Ascending aorta (tissue), 2 donors: Measurements from ENCODE around the gene C18orf63. TPM values are rescaled to one million over a fixed set of nuclear protein-coding genes. Genes with fewer than 3 reads are reported as not detected.
"Not testable (repeated sequence)": the region's sequence is repeated elsewhere in the genome, so short reads cannot be mapped to it uniquely, and the experiment has no call there.

Experiments
- DNase-seq, 2 donors: peaks; one replicate each; pipeline ENCODE4 v3.0.0-alpha.2; 2019; ENCODE audit warnings: low spot score in 2 of 2
- H3K27ac ChIP-seq, 2 donors: fragments of 200-600 bp; sonication (generic); one replicate each; pipeline ENCODE4 v1.5.1; 2016 to 2017; ENCODE audit warnings: mild to moderate bottlenecking in 1 of 2
- H3K27me3 ChIP-seq: fragments of 200-600 bp; sonication (generic); one replicate; pipeline ENCODE4 v1.5.1; 2017
- H3K36me3 ChIP-seq, 2 donors: fragments of 200-600 bp; sonication (generic); one replicate each; pipeline ENCODE4 v1.5.1; 2016
- H3K4me1 ChIP-seq, 2 donors: fragments of 200-600 bp; sonication (generic); one replicate each; pipeline ENCODE4 v1.5.1; 2016 to 2017; ENCODE audit warnings: mild to moderate bottlenecking in 1 of 2
- H3K4me3 ChIP-seq, 2 donors: fragments of 200-600 bp; sonication (generic); one replicate each; pipeline ENCODE4 v1.5.1; 2016 to 2017; ENCODE audit warnings: mild to moderate bottlenecking in 1 of 2
- H3K9me3 ChIP-seq, 2 donors: fragments of 200-600 bp; sonication (generic); one replicate each; pipeline ENCODE4 v1.5.1; 2016
- intact Hi-C: fragments of 100-400 bp; cut with DNase I; formaldehyde crosslinking; loops from one replicate; pipeline ENCODE4 v1.15.1; 2023
- total RNA-seq: library from RNA; depleted of rRNA; stranded (reverse); fragments of >200 nt; gene quantifications from one replicate; pipeline ENCODE4 v1.1.0, GENCODE V29; 2016
- TF ChIP-seq, protein P1 (sequence below), 3 experiments: fragments of 200-600 bp in 2 of 3; fragments of 450-650 bp in 1 of 3; sonication (generic) in 2 of 3; IDR thresholded peaks; one replicate each; pipeline ENCODE4 v1.5.1; 2016 to 2019; ENCODE audit warnings: antibody characterized with exemption in 3 of 3, mild to moderate bottlenecking in 1 of 3, moderate library complexity in 1 of 3

C18orf63 gene
- total RNA-seq, 1 donor from 2014 or later, result not detected

- H3K4me1 ChIP-seq, result no peaks in the 10 kb centered on the region
- no peaks in the 10 kb centered on the region for H3K9me3 ChIP-seq
- H3K36me3 ChIP-seq, result no peaks in the 10 kb centered on the region
- H3K4me3 ChIP-seq, result no peak overlapping the region
- no peak for DNase-seq
- intact Hi-C loops, result no loop called here
- H3K27me3 ChIP-seq, result no peaks in the 10 kb centered on the region
- TF ChIP-seq, protein P1, sequence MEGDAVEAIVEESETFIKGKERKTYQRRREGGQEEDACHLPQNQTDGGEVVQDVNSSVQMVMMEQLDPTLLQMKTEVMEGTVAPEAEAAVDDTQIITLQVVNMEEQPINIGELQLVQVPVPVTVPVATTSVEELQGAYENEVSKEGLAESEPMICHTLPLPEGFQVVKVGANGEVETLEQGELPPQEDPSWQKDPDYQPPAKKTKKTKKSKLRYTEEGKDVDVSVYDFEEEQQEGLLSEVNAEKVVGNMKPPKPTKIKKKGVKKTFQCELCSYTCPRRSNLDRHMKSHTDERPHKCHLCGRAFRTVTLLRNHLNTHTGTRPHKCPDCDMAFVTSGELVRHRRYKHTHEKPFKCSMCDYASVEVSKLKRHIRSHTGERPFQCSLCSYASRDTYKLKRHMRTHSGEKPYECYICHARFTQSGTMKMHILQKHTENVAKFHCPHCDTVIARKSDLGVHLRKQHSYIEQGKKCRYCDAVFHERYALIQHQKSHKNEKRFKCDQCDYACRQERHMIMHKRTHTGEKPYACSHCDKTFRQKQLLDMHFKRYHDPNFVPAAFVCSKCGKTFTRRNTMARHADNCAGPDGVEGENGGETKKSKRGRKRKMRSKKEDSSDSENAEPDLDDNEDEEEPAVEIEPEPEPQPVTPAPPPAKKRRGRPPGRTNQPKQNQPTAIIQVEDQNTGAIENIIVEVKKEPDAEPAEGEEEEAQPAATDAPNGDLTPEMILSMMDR (IDR thresholded peaks at IDR 0.05), result no peak
- H3K27ac ChIP-seq, result no peak overlapping the region
Measured at GRCh38 chr18:74316257-74317170, 875 bp downstream of the C18orf63 start.

DNA sequence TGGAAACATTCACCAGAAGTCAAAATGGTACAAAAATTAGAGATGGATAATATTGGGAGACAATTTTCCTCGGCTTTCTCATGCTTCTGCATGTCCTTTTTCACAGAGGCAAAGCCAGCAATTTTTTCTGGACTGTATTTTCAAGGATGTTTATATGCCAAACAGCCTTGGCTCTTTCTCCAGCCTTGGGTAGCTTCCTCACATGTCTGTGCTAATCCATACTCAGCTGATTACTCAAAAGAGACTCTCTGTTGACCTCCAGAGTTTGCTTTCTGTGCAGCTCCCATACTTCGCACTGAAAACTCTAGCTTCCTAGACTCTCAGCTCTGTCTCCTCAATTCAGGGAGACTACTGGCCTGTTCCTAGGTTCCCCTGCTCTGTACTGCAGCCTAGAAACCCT lies 10.6 kb downstream of the C18orf63 start:
- Histone ChIP-seq H3K4me3 (no peak overlapping the region), H3K36me3 (no peaks in the 10 kb centered on the region), H3K27me3 (no peaks in the 10 kb centered on the region), H3K4me1 (no peaks in the 10 kb centered on the region), H3K27ac (no peak overlapping the region), H3K9me3 (no peaks in the 10 kb centered on the region)
- TF ChIP-seq, protein P1 (IDR thresholded peaks at IDR 0.05), result no peak
- DNase-seq, result no peak
- intact Hi-C loops, result no loop called here

GRCh38 chr18:74326791-74327190 lies 11.2 kb downstream of the C18orf63 start:
- H3K27ac ChIP-seq, intact Hi-C loops, H3K4me1 ChIP-seq, H3K36me3 ChIP-seq, DNase-seq, H3K9me3 ChIP-seq, H3K4me3 ChIP-seq, H3K27me3 ChIP-seq: not testable (repeated sequence)

DNA sequence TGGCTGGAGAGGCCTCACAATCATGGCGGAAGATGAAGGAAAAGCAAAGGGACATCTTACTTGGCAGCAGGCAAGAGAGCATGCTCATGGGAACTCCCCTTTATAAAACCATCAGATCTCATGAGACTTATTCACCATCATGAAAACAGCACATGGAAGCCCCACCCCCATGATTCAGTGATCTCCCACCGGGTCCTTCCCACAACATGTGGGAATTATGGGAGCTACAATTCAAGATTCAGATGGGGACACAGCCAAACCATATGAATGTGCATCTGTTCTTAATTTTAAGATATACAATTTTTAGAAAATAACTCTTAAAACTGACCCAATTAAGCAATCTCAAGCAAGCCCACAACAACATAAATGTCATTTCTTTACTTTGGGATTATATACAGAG lies 12.6 kb downstream of the C18orf63 start:
- no peak for DNase-seq
- Histone ChIP-seq H3K27me3 (no peaks in the 10 kb centered on the region), H3K36me3 (no peaks in the 10 kb centered on the region), H3K27ac (no peak overlapping the region), H3K9me3 (no peaks in the 10 kb centered on the region), H3K4me3 (no peak overlapping the region), H3K4me1 (no peaks in the 10 kb centered on the region)
- intact Hi-C loops, result no loop called here
- TF ChIP-seq, protein P1 (IDR thresholded peaks at IDR 0.05), result no peak

- no peaks in the 10 kb centered on the region for H3K36me3 ChIP-seq
- no peaks in the 10 kb centered on the region for H3K27me3 ChIP-seq
- H3K27ac ChIP-seq, result no peak overlapping the region
- no peaks in the 10 kb centered on the region for H3K9me3 ChIP-seq
- no peak overlapping the region for H3K4me3 ChIP-seq
- no peaks in the 10 kb centered on the region for H3K4me1 ChIP-seq
- DNase-seq, result no peak
- TF ChIP-seq, protein P1 (IDR thresholded peaks at IDR 0.05), result no peak
- intact Hi-C loops, result no loop called here
Measured at GRCh38 chr18:74329688-74330205, 14.1 kb downstream of the C18orf63 start.

GRCh38 chr18:74331404-74331803 lies 15.8 kb downstream of the C18orf63 start:
- no peak for DNase-seq
- TF ChIP-seq, protein P1 (IDR thresholded peaks at IDR 0.05), result no peak
- H3K9me3 ChIP-seq, result no peaks in the 10 kb centered on the region
- no peak overlapping the region for H3K4me3 ChIP-seq
- H3K36me3 ChIP-seq, result no peaks in the 10 kb centered on the region
- intact Hi-C loops, result no loop called here
- H3K27ac ChIP-seq, result no peak overlapping the region
- no peaks in the 10 kb centered on the region for H3K27me3 ChIP-seq
- H3K4me1 ChIP-seq, result no peaks in the 10 kb centered on the region
